GM19023 (cell line): Measurements from ENCODE around the gene MISP.
"Not testable (repeated sequence)": the region's sequence is repeated elsewhere in the genome, so short reads cannot be mapped to it uniquely, and the experiment has no call there.

Source experiments
- ATAC-seq: cut with Tn5 transposase; IDR thresholded peaks from one replicate; pipeline ENCODE4 v1.9.1; 2021; ENCODE audit warnings: mild to moderate bottlenecking, moderate library complexity; ENCODE audit not compliant: unreplicated experiment

Gene MISP

GRCh38 chr19:745138-745537, 5.8 kb upstream of the MISP start:
- ATAC-seq: not testable (repeated sequence)

DNA sequence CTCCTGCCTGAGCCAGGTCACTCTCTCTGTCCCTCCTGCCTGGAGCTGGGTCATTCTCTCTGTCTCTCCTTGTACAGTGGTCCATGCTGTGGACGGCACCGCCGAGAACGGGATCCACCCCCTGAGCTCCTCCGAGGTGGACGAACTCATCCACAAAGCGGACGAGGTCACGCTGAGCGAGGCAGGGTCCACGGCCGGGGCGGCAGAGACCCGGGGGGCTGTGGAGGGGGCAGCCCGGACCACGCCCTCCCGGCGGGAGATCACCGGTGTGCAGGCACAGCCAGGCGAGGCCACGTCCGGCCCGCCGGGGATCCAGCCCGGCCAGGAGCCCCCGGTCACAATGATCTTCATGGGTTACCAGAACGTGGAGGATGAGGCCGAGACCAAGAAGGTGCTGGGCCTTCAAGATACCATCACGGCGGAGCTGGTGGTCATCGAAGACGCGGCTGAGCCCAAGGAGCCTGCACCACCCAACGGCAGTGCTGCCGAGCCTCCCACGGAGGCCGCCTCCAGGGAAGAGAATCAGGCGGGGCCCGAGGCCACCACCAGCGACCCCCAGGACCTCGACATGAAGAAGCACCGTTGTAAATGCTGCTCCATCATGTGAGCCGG, 4.6 kb upstream of the MISP start:
- no peak for ATAC-seq

- no peak for ATAC-seq
These were observed 4.0 kb upstream of the MISP start for GRCh38 chr19:746956-747355.

GRCh38 chr19:747432-748273, 3.3 kb upstream of the MISP start:
- no peak for ATAC-seq

- no peak for ATAC-seq
These were observed 2.7 kb upstream of the MISP start for GRCh38 chr19:748274-748598.

DNA sequence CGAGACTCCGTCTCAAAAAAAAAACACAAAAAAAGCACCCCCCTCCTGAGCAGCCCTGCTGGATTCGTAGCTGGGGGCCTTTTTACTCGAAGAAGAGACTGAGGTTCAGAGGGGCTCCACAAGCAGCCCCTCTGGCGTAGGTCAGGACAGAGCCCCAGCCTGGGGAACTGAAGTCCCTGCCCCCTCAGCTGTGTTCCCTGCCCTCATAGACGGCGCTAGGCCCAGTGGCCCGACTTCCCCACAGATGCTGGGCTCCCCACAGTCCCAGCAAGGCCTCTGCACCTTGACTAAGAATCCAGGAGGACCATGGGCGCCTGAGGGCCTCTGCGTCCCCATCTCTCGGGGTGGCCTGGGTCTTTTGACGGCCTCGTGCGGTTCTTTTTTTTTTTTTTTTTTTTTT, 1.1 kb upstream of the MISP start:
- no peak for ATAC-seq

DNA sequence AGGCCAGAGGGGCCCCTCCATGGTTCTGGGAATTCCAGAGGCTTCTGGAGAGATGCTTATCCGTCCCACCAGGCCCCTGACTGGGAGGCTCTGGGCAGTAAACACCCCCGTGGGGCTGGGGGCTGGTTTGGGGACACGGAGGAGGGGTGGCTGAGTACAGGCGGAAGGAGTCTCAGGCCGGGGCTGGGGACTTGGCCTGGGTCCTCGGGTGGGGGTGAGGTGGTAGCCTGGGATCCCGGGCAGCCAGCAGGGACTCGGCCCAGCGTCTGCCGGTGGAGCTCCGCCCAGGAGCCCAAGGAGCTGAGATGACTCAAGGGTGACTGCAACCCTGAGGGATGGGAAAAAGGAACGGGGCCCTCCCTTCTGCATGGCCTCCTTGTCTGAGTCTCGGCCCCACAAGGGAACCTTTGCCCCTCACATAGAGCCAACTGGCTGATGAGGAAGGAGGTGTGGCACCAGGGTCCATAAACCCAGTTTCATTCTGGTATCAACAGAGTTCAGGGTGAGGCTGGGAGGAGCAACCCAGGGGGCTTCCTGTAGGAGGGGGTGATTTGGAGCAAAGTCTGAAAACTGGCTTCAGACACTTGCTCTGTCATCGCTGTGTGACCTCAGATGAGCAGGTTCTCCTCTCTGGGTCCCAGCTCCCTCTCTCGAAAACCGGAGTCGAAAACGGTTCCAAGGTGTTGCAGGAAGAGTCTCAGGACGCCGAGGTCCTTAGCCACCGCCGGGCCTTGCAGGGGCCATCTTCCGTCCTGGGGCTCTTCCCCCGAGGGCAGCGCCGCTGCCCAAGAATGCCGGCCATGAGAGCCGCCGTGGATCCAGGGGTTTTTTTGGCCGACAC, 809 bp downstream of the MISP start:
- no peak for ATAC-seq

- no peak for ATAC-seq
These were observed 2.0 kb downstream of the MISP start for GRCh38 chr19:752652-753517.

GRCh38 chr19:754530-754929, 3.6 kb downstream of the MISP start:
- ATAC-seq: no peak

- ATAC-seq: no peak
These were observed 4.2 kb downstream of the MISP start for GRCh38 chr19:755063-755462.

GRCh38 chr19:756236-756635, 5.3 kb downstream of the MISP start:
- no peak for ATAC-seq

GRCh38 chr19:756821-757688, 6.1 kb downstream of the MISP start:
- no peak for ATAC-seq

DNA sequence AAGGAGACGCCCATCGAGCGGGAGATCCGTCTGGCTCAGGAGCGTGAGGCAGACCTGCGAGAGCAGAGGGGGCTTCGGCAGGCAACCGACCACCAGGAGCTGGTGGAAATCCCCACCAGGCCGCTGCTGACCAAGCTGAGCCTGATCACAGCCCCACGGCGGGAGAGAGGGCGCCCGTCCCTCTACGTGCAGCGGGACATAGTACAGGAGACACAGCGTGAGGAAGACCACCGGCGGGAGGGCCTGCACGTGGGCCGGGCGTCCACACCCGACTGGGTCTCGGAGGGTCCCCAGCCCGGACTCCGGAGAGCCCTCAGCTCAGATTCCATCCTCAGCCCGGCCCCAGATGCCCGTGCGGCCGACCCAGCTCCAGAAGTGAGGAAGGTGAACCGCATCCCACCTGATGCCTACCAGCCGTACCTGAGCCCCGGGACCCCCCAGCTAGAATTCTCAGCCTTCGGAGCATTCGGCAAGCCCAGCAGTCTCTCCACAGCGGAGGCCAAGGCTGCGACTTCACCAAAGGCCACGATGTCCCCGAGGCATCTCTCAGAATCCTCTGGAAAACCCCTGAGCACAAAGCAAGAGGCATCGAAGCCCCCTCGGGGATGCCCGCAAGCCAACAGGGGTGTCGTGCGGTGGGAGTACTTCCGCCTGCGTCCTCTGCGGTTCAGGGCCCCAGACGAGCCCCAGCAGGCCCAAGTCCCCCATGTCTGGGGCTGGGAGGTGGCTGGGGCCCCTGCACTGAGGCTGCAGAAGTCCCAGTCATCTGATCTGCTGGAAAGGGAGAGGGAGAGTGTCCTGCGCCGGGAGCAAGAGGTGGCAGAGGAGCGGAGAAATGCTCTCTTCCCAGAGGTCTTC, 7.1 kb downstream of the MISP start:
- no peak for ATAC-seq

DNA sequence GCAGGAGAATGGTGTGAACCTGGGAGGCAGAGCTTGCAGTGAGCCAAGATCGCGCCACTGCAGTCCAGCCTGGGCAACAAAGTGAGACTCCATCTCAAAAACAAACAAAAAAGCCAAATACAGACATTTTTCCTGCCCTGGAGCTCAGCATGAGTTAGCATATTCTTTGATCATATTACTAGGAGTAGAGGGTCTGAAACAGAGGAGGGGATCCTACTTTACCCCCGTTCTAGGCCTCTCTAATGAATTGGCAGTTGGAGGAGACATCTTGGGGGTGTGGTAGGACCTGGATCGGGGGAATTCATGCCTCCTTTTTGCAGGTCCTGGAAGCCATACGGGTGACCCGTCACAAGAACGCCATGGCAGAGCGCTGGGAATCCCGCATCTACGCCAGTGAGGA, 12.3 kb downstream of the MISP start:
- no peak for ATAC-seq

GRCh38 chr19:763869-764268, 13.0 kb downstream of the MISP start:
- ATAC-seq: no peak

GRCh38 chr19:764301-764700, 13.4 kb downstream of the MISP start:
- no peak for ATAC-seq

- no peak for ATAC-seq
These were observed 14.3 kb downstream of the MISP start for GRCh38 chr19:765179-765738.

GRCh38 chr19:768424-768823, 17.5 kb downstream of the MISP start:
- no peak for ATAC-seq

DNA sequence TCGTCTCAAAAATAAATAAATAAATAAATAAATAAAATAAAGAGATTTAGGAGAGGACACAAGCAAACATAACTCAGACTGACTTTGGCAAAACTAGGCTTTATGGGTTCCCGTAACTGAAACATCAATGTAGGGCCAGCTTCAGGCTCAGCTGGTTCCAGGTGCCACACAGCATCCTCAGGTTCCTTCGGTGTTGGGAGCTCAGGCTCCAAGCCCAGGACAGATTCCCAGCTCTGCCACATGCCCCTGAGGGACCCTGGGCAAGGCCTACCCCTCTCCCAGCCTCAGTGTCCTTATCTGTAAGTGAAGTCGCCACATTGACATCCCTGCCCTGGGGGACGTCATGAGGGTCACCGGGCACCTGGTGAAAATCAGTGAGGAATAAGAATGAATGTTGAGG, 18.7 kb downstream of the MISP start:
- no peak for ATAC-seq
